Neural cell (in vitro differentiated cells): ENCODE measurements around the gene NACC1. TPM values are rescaled to one million over a fixed set of nuclear protein-coding genes. Genes with fewer than 3 reads are reported as not detected.

Source experiments
- H2AFZ ChIP-seq: fragments of 200-600, 300-800 bp; sonication (generic), shearing (Covaris generic); 2 replicates; pipeline ENCODE4 v1.6.0; 2014; ENCODE audit warnings: low read depth, mild to moderate bottlenecking, antibody characterized with exemption, low read length, moderate library complexity
- H3F3A ChIP-seq: fragments of 200-600 bp; shearing (Covaris generic); 2 replicates; pipeline ENCODE4 v1.6.1; 2016; ENCODE audit warnings: mild to moderate bottlenecking, moderate library complexity, mixed read lengths, antibody characterized with exemption, low read length; ENCODE audit not compliant: insufficient read depth, poor library complexity, severe bottlenecking
- H3K27ac ChIP-seq: fragments of 200-600, 300-800 bp; sonication (generic), shearing (Covaris generic); 2 replicates; pipeline ENCODE4 v1.5.1; 2014; ENCODE audit warnings: mild to moderate bottlenecking, low read length, moderate library complexity
- H3K27me3 ChIP-seq: fragments of 300-800, 200-600 bp; sonication (generic), shearing (Covaris generic); 2 replicates; pipeline ENCODE4 v1.6.0; 2014; ENCODE audit warnings: mild to moderate bottlenecking, low read depth, low read length, moderate library complexity; ENCODE audit not compliant: insufficient read depth
- H3K36me3 ChIP-seq: fragments of 300-800, 200-600 bp; sonication (generic), shearing (Covaris generic); 2 replicates; pipeline ENCODE4 v1.5.1; 2014; ENCODE audit warnings: mild to moderate bottlenecking, antibody characterized with exemption, low read length, moderate library complexity; ENCODE audit not compliant: insufficient read depth
- H3K4me2 ChIP-seq: fragments of 300-800, 200-600 bp; sonication (generic), shearing (Covaris generic); 2 replicates; pipeline ENCODE4 v1.6.0; 2014; ENCODE audit warnings: mild to moderate bottlenecking, low read length
- H3K4me3 ChIP-seq: fragments of 300-800, 200-600 bp; sonication (generic), shearing (Covaris generic); 2 replicates; pipeline ENCODE4 v1.5.1; 2014; ENCODE audit warnings: mild to moderate bottlenecking, low read length, moderate library complexity
- H3K79me2 ChIP-seq: fragments of 200-600 bp; shearing (Covaris generic); replicated peaks from 2 replicates; pipeline ENCODE4 v1.6.0; 2014; ENCODE audit warnings: mild to moderate bottlenecking, low read length, moderate library complexity; ENCODE audit not compliant: insufficient read depth
- H3K9ac ChIP-seq: fragments of 300-800, 200-600 bp; sonication (generic), shearing (Covaris generic); 2 replicates; pipeline ENCODE4 v1.6.1; 2016; ENCODE audit warnings: mild to moderate bottlenecking, low read length, mixed read lengths
- H3K9me2 ChIP-seq: fragments of 200-600 bp; shearing (Covaris generic); 2 replicates; pipeline ENCODE4 v1.6.1; 2016; ENCODE audit warnings: mild to moderate bottlenecking, low read length, mixed read lengths; ENCODE audit not compliant: insufficient read depth
- H3K9me3 ChIP-seq: fragments of 200-600, 300-800 bp; sonication (generic), shearing (Covaris generic); 2 replicates; pipeline ENCODE4 v1.6.1; 2016; ENCODE audit warnings: mild to moderate bottlenecking, mixed run types, low read length, moderate library complexity, mixed read lengths
- H4K20me1 ChIP-seq: fragments of 200-600 bp; shearing (Covaris generic); 2 replicates; pipeline ENCODE4 v1.6.1; 2016; ENCODE audit warnings: mild to moderate bottlenecking, mixed run types; ENCODE audit not compliant: insufficient read depth
- EP300 ChIP-seq: fragments of 450-650 bp; conservative IDR thresholded peaks from 2 replicates; pipeline ENCODE4 v1.6.1; 2014; ENCODE audit warnings: antibody characterized with exemption, mild to moderate bottlenecking, moderate library complexity; ENCODE audit not compliant: poor library complexity, severe bottlenecking
- EZH2 ChIP-seq: fragments of 200-600, 300-800 bp; shearing (Covaris generic), sonication (generic); IDR thresholded peaks from 2 replicates; pipeline ENCODE4 v1.6.1; 2014; ENCODE audit warnings: antibody characterized with exemption, low read length, borderline replicate concordance, mild to moderate bottlenecking; ENCODE audit not compliant: insufficient read depth, poor library complexity, severe bottlenecking
- MXI1 ChIP-seq: fragments of 450-650 bp; conservative IDR thresholded peaks from 2 replicates; pipeline ENCODE4 v1.6.1; 2014; ENCODE audit warnings: antibody characterized with exemption, mild to moderate bottlenecking; ENCODE audit not compliant: poor library complexity, severe bottlenecking
- POLR2AphosphoS5 ChIP-seq: IDR thresholded peaks from 2 replicates; pipeline ENCODE4 v1.6.1; 2012
- RAD21 ChIP-seq: fragments of 450-650 bp; conservative IDR thresholded peaks from 2 replicates; pipeline ENCODE4 v1.6.1; 2014; ENCODE audit warnings: antibody characterized with exemption, mild to moderate bottlenecking, moderate library complexity
- REST ChIP-seq: IDR thresholded peaks from 2 replicates; pipeline ENCODE4 v1.6.1; 2012; ENCODE audit warnings: borderline replicate concordance
- SMC3 ChIP-seq: fragments of 450-650 bp; conservative IDR thresholded peaks from 2 replicates; pipeline ENCODE4 v1.6.1; 2014; ENCODE audit warnings: antibody characterized with exemption, mild to moderate bottlenecking, moderate library complexity; ENCODE audit not compliant: poor library complexity
- TAF1 ChIP-seq: IDR thresholded peaks from 2 replicates; pipeline ENCODE4 v1.6.1; 2012; ENCODE audit warnings: low read depth
- polyA plus RNA-seq: library from polyadenylated mRNA; depleted of rRNA; stranded (reverse); fragments of >200 nt; gene quantifications from 2 replicates; pipeline ENCODE4 v1.2.3, GENCODE V29; 2014
- TF ChIP-seq, protein P1 (sequence below): fragments of 450-650 bp; IDR thresholded peaks from 2 replicates; pipeline ENCODE4 v1.5.1; 2014; ENCODE audit warnings: antibody characterized with exemption, mild to moderate bottlenecking, moderate library complexity; ENCODE audit not compliant: poor library complexity, severe bottlenecking

NACC1 gene
- polyA plus RNA-seq, 1 donor from 2014 or later, result 16.1 TPM

DNA sequence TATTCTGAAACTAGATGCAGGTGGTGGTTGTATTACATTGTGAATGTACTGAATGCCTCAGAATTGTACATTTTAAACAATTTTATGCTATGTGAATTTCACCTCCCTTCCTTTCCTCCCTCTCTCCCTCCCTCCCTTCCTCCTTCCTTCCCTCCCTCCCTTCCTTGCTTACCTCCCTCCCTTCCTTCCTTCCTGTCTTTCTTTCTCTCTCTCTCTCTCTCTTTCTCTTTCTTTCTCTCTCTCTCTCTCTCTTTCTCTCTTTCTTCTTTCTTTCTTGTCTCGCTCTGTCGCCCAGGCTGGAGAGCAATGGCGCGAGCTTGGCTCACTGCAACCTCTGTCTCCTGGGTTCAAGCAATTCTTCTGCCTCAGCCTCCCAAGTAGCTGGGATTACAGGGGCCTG, 69.4 kb downstream of the NACC1 start:
- H3K9ac ChIP-seq, result no peak overlapping the region
- no peaks in the 10 kb centered on the region for H3K79me2 ChIP-seq
- no peaks in the 10 kb centered on the region for H3K27me3 ChIP-seq
- no peak overlapping the region for H3K27ac ChIP-seq
- no peaks in the 10 kb centered on the region for H3F3A ChIP-seq
- no peaks in the 10 kb centered on the region for H3K9me2 ChIP-seq
- no peak for TF ChIP-seq MXI1
- TF ChIP-seq EP300, result no peak
- TF ChIP-seq, protein P1, sequence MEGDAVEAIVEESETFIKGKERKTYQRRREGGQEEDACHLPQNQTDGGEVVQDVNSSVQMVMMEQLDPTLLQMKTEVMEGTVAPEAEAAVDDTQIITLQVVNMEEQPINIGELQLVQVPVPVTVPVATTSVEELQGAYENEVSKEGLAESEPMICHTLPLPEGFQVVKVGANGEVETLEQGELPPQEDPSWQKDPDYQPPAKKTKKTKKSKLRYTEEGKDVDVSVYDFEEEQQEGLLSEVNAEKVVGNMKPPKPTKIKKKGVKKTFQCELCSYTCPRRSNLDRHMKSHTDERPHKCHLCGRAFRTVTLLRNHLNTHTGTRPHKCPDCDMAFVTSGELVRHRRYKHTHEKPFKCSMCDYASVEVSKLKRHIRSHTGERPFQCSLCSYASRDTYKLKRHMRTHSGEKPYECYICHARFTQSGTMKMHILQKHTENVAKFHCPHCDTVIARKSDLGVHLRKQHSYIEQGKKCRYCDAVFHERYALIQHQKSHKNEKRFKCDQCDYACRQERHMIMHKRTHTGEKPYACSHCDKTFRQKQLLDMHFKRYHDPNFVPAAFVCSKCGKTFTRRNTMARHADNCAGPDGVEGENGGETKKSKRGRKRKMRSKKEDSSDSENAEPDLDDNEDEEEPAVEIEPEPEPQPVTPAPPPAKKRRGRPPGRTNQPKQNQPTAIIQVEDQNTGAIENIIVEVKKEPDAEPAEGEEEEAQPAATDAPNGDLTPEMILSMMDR, result no peak
- no peak for TF ChIP-seq EZH2
- no peak for TF ChIP-seq RAD21
- TF ChIP-seq SMC3, result no peak
- no peak for TF ChIP-seq REST
- no peaks in the 10 kb centered on the region for H3K9me3 ChIP-seq
- H3K36me3 ChIP-seq, result no peaks in the 10 kb centered on the region
- no peaks in the 10 kb centered on the region for H4K20me1 ChIP-seq
- H3K4me2 ChIP-seq, result no peak overlapping the region
- no peak overlapping the region for H3K4me3 ChIP-seq
- no peak overlapping the region for H2AFZ ChIP-seq

DNA sequence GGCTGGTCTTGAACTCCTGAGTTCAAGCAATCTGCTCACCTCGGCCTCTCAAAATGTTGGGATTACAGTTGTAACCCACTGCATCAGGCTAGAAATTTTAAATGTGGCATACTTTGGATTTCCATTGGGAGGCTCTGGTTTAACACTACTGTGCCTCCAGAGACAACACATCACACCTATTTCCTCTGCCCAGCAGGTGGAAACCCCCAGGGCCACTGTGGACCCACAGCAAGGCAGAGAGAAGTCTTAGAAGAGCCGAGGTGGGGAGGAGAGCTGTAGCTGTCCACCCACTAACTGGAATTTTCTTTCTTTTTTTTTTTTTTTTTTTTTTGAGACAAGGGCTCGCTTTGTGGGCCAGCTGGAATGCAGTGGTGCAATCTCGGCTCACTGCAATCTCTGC, 71.5 kb downstream of the NACC1 start:
- H3K4me2 ChIP-seq, result no peak overlapping the region
- H3K79me2 ChIP-seq, result no peaks in the 10 kb centered on the region
- no peak overlapping the region for H3K9ac ChIP-seq
- no peaks in the 10 kb centered on the region for H3F3A ChIP-seq
- H3K27me3 ChIP-seq, result no peaks in the 10 kb centered on the region
- no peak overlapping the region for H3K4me3 ChIP-seq
- TF ChIP-seq REST (no peak), POLR2AphosphoS5 (no peak), SMC3 (no peak), TAF1 (no peak), EZH2 (no peak), EP300 (no peak), RAD21 (no peak), MXI1 (no peak)
- TF ChIP-seq, protein P1, result no peak
- no peaks in the 10 kb centered on the region for H3K9me3 ChIP-seq
- H4K20me1 ChIP-seq, result no peaks in the 10 kb centered on the region
- no peak overlapping the region for H3K27ac ChIP-seq
- no peaks in the 10 kb centered on the region for H3K9me2 ChIP-seq
- H3K36me3 ChIP-seq, result no peaks in the 10 kb centered on the region
- no peak overlapping the region for H2AFZ ChIP-seq
